DOHH2 (cell line): ENCODE data around the gene KHDRBS2.

Experiments
- H3F3A ChIP-seq: fragments of 200-600 bp; sonication (generic), shearing (Covaris generic); 2 replicates; pipeline ENCODE4 v1.6.0; 2016; ENCODE audit warnings: antibody characterized with exemption, mild to moderate bottlenecking; ENCODE audit not compliant: control insufficient read depth, insufficient read depth
- H3K27ac ChIP-seq: fragments of 200-600 bp; sonication (generic); 2 replicates; pipeline ENCODE4 v1.5.1; 2014; ENCODE audit warnings: low read depth, mild to moderate bottlenecking, low read length, moderate library complexity
- H3K27me3 ChIP-seq: fragments of 200-600 bp; sonication (generic); 2 replicates; pipeline ENCODE4 v1.6.1; 2014; ENCODE audit warnings: mild to moderate bottlenecking, low read length, mixed read lengths; ENCODE audit not compliant: control insufficient read depth
- H3K36me3 ChIP-seq: fragments of 200-600 bp; sonication (generic); 2 replicates; pipeline ENCODE4 v1.6.1; 2014; ENCODE audit warnings: mild to moderate bottlenecking, low read length, moderate library complexity, mixed read lengths; ENCODE audit not compliant: control insufficient read depth
- H3K4me1 ChIP-seq: fragments of 200-600 bp; sonication (generic); 2 replicates; pipeline ENCODE4 v1.6.1; 2014; ENCODE audit warnings: mild to moderate bottlenecking, low read length, mixed read lengths; ENCODE audit not compliant: control insufficient read depth
- H3K4me2 ChIP-seq: fragments of 200-600 bp; sonication (generic); 2 replicates; pipeline ENCODE4 v1.6.0; 2014; ENCODE audit warnings: mild to moderate bottlenecking, low read length, moderate library complexity
- H3K4me3 ChIP-seq: fragments of 200-600 bp; sonication (generic); 2 replicates; pipeline ENCODE4 v1.5.1; 2014; ENCODE audit warnings: mild to moderate bottlenecking, low read length, mixed read lengths
- H3K79me2 ChIP-seq: fragments of 200-600 bp; sonication (generic); 2 replicates; pipeline ENCODE4 v1.6.1; 2014; ENCODE audit warnings: mild to moderate bottlenecking, low read length, mixed read lengths; ENCODE audit not compliant: control insufficient read depth
- H3K9me2 ChIP-seq: fragments of 200-600 bp; sonication (generic); replicated peaks from 2 replicates; pipeline ENCODE4 v1.6.1; 2014; ENCODE audit warnings: mild to moderate bottlenecking, low read length, mixed read lengths; ENCODE audit not compliant: control insufficient read depth
- H3K9me3 ChIP-seq: fragments of 200-600 bp; sonication (generic); 2 replicates; pipeline ENCODE4 v1.6.1; 2014; ENCODE audit warnings: antibody characterized with exemption, low read length, mixed read lengths; ENCODE audit not compliant: control insufficient read depth, insufficient read depth
- H4K20me1 ChIP-seq: fragments of 200-600 bp; sonication (generic); 2 replicates; pipeline ENCODE4 v1.6.0; 2014; ENCODE audit warnings: low read depth, mild to moderate bottlenecking, antibody characterized with exemption, low read length, moderate library complexity; ENCODE audit not compliant: control insufficient read depth, insufficient read depth
- CTCF ChIP-seq: fragments of 200-600 bp; sonication (generic); IDR thresholded peaks from one replicate; pipeline ENCODE4 v1.5.1; 2014; ENCODE audit warnings: antibody characterized with exemption, mild to moderate bottlenecking, low read depth, low read length; ENCODE audit not compliant: poor library complexity, severe bottlenecking
- EZH2phosphoT487 ChIP-seq: fragments of 200-600 bp; sonication (generic); IDR thresholded peaks from 2 replicates; pipeline ENCODE4 v1.6.1; 2017; ENCODE audit warnings: borderline replicate concordance, mild to moderate bottlenecking, antibody characterized with exemption, low read length, moderate library complexity, mixed read lengths

The KHDRBS2 gene

DNA sequence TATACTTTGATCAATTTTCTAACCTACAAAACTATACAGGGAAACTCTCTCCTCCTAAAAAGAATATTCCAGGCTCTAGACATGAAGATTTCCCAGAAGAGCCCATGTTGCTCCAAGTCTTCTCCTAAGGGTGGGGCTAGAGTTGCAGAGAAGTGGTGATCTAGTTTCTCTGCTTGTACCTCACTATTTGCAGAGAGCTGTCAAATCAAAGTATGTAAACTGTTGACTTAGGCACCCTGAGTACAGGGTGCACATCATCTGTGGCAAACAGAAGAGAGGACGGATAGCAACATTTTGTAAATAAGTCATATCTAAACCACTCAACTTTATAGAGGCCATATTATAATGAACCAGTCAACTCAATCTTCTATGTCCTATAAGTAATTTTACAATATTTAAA lies 250.1 kb downstream of the KHDRBS2 start:
- no peaks in the 10 kb centered on the region for H3K79me2 ChIP-seq
- H3K27me3 ChIP-seq: no peaks in the 10 kb centered on the region
- no peak overlapping the region for H3K4me2 ChIP-seq
- H3K4me1 ChIP-seq: no peaks in the 10 kb centered on the region
- H4K20me1 ChIP-seq: no peaks in the 10 kb centered on the region
- no peaks in the 10 kb centered on the region for H3K9me3 ChIP-seq
- no peaks in the 10 kb centered on the region for H3F3A ChIP-seq
- no peaks in the 10 kb centered on the region for H3K36me3 ChIP-seq
- H3K9me2 ChIP-seq: no peaks in the 10 kb centered on the region
- no peak overlapping the region for H3K4me3 ChIP-seq
- TF ChIP-seq CTCF: no peak
- no peak for TF ChIP-seq EZH2phosphoT487
- no peak overlapping the region for H3K27ac ChIP-seq

DNA sequence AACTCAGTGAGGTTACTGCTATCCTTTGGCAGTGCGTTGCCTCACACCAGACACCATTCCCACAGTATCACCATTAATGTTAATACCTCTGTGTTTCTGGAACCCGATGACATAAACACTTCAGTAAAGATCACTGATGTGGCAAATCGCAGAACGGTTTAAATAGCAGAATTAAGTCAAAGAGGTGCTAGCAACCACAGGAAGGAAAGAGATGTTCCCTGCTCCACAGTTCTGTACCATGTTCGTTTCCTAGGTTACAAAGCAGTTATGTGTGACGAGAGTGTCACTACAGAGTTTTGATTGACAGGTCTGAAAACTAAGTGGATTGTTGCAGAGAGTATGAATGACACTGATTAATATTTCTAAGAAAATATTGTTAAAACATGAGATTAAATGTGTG lies 272.3 kb downstream of the KHDRBS2 start:
- TF ChIP-seq CTCF (no peak), EZH2phosphoT487 (no peak)

DNA sequence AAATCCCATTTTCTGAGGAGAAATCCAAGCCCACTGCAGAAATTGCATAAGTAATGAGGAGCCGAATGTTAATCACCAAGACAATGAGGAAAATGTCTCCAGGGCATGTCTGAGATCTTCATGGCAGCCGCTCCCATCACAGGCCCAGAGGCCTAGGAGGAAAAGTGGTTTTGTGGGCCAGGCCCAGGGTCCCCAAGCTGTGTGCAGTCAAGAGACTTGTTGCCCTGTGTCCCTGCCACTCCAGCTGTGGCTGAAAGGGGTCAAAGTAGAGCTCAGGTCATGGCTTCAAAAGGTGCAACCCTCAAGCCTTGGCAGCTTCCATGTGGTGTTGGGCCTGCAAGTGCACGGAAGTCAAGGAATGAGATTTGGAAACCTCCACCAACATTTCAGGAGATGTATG lies 276.6 kb downstream of the KHDRBS2 start:
- TF ChIP-seq CTCF (no peak), EZH2phosphoT487 (no peak)
- Histone ChIP-seq H3K9me2 (no peaks in the 10 kb centered on the region), H3K4me3 (no peak overlapping the region), H3K9me3 (no peaks in the 10 kb centered on the region), H3K27ac (no peak overlapping the region), H3F3A (no peaks in the 10 kb centered on the region), H3K36me3 (no peaks in the 10 kb centered on the region), H3K79me2 (no peaks in the 10 kb centered on the region), H3K4me2 (no peak overlapping the region), H4K20me1 (no peaks in the 10 kb centered on the region), H3K27me3 (no peaks in the 10 kb centered on the region), H3K4me1 (no peaks in the 10 kb centered on the region)

More for the DNA sequence above, 272.3 kb downstream of the KHDRBS2 start:
- no peaks in the 10 kb centered on the region for H3K79me2 ChIP-seq
- no peak overlapping the region for H3K4me3 ChIP-seq
- no peaks in the 10 kb centered on the region for H3F3A ChIP-seq
- no peak overlapping the region for H3K4me2 ChIP-seq
- no peaks in the 10 kb centered on the region for H3K9me2 ChIP-seq
- H3K4me1 ChIP-seq: no peaks in the 10 kb centered on the region
- H3K36me3 ChIP-seq: no peaks in the 10 kb centered on the region
- H3K9me3 ChIP-seq: no peaks in the 10 kb centered on the region
- no peaks in the 10 kb centered on the region for H3K27me3 ChIP-seq
- H4K20me1 ChIP-seq: no peaks in the 10 kb centered on the region
- H3K27ac ChIP-seq: no peak overlapping the region

GRCh38 chr6:61989616-61990015 lies 296.4 kb downstream of the KHDRBS2 start:
- Histone ChIP-seq H3K4me1 (no peaks in the 10 kb centered on the region), H4K20me1 (no peaks in the 10 kb centered on the region), H3F3A (no peaks in the 10 kb centered on the region), H3K27ac (no peak overlapping the region), H3K79me2 (no peaks in the 10 kb centered on the region), H3K9me2 (no peaks in the 10 kb centered on the region), H3K4me2 (no peak overlapping the region), H3K27me3 (no peaks in the 10 kb centered on the region), H3K9me3 (no peaks in the 10 kb centered on the region), H3K36me3 (no peaks in the 10 kb centered on the region), H3K4me3 (no peak overlapping the region)
- TF ChIP-seq EZH2phosphoT487 (no peak), CTCF (no peak)
